GM18870 (cell line): Measurements from ENCODE around the gene SLAMF8.

Experiments used
- ATAC-seq: cut with Tn5 transposase; IDR thresholded peaks from one replicate; pipeline ENCODE4 v1.9.1; 2021; ENCODE audit warnings: moderate library complexity; ENCODE audit not compliant: unreplicated experiment

The SLAMF8 gene

DNA sequence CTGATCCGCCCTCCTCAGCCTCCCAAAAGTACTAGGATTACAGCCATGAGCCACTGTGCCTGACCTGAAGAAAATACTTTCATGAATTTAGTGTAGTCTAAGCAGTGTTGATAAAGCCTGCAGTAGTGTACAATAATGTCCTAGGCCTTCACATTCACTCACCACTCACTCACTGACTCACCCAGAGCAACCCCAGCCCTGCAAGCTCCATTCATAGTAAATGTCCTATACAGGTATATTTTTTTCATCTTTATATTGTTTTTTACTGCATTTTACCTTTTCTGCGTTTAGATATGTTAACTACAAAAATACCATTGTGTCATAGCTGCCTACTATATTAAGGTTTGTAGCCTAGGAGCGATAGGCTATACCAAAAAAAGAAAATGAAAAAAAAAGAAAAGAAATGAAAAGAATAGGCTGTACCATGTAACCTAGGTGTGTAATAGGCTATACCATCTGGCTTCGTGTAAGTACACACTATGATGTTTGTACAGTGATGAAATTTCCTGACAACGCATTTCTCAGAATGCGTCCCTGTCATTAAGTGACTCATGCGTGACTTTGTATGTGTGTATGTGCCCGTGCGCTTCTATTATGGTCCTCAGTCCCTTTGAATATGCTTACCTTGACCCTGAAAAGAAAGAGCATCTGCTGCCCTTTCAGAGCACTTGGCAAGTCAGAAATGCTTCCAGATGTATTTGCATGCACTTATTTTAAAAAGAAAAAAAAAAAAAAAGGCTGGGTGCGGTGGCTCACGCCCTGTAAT lies 9.2 kb upstream of the SLAMF8 start:
- ATAC-seq, result no peak

DNA sequence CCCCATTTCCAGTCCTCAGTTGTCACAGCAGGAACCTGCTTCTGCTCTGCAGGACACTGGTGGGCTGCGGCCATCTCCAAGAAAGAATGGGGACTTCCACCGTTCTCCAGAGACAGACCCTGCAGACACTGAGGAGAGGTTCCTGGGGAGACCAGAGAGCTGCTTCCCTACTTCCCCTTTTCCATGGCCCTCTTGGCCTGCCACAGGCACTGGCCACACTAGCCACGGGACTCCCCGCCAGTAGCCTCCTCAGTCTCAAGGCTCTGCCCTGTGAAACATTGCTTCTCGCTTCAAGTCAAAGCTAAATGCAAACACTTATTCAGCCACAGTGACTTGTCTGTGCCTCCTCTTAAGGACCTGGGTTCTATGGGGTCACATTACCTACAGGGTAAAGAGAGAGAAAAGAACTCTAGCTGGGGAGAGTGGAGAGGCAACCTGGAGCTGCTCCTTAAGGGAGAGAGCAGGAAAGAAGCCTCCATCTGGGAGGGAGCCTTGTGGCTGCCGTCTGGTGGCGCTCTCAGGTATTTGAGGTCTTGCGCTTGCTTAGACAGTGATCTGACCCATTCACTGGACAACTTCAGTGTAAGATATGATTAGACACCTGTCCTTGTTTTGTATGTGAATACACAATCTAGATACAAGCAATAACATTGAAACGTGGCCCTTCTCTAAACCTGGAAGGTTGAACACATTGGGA lies 5.4 kb upstream of the SLAMF8 start:
- ATAC-seq, result no peak

DNA sequence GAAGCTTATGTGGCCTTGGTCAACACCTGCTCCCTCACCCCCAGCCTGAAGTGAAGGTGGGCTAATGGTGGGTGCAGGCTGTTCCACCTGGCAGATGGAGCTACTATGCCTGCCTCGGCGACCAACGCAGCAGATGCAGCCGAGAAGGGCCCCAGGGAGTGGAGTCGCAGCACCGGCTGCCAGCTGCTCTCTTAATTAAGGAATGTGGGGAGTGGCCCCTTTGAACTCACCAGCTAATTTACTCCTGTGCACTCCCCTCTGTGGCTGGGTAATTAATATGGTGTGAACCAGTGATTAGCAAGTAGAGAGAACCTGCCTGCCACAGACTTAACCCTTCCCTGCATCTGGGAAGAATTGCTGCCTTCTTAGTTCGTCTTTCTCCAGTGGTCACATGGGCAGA lies 3.3 kb upstream of the SLAMF8 start:
- ATAC-seq, result no peak

DNA sequence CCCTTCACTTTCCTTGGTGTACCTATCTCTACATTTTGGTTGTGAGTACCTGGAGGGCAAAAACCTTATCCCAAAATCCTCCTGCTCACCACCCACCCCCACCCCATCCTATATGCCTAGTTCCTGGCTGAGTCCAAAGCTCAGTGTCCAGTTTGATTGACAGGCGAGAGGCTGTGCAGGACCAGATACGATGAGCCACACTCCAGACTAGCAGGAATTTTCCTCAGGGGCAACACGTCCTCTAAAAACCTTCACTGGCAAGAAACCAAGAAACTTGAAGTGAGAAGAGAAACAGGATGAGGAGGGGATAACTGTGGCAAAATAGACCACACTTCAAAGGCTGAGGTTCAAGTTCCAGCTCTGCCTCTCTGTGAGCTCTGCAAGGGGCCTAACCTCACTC lies 1.1 kb upstream of the SLAMF8 start:
- no peak for ATAC-seq

DNA sequence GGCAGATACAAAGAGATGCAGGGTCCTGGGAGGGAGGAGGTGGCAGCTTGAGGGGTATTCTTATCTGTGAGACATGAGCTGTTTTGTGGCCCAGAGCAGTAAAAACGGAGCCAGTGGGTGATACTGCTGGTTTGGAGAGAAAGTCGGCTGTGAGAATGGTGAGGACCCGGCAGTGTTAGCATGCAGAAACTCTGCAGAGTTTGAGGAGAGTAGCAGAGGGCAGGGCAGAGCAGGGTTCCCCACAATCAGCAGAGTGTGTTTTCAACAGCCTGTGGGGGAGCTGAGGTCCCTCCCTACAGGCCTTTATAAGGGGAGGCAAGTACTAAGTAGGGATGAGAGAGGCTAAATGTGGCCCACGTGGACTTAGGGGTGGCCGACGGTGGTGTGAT lies 423 bp downstream of the SLAMF8 start:
- ATAC-seq, result no peak

DNA sequence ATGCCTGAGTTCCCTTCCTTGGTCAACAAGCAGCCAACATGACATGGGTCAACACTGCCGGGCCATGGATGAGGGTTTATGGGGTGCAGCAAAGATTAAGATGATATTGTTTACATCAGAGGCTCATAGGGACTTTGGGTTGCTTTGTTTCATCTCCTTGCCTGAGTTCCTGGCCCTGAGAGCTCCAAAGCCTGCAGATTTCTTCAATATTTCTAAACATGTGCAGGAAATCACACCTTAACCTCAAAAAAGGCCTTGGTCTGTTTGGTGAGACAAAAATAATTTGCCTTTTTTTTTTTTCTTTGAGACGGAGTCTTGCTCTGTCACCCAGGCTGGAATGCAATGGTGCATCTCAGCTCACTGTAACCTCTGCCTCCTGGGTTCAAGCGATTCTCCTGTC lies 876 bp downstream of the SLAMF8 start:
- no peak for ATAC-seq

DNA sequence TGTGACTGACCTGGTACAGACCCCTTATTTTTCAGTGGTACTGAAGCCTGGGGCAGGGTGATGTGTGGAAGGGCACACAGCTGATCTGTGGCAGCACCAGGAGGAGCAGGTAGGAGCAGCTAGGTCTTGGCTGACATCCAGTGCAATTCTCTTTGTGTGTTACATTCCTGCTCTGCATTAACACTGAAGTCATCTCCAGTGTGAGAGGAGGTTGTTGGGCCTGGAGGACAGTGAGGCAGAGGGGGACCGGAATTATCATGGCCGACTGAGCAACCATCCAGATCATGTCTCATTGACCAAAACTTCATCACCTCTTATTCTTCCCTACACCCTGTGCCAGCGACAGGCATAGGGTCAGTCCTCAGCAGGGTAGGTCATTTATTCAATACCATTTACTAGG lies 1.5 kb downstream of the SLAMF8 start:
- ATAC-seq, result no peak

DNA sequence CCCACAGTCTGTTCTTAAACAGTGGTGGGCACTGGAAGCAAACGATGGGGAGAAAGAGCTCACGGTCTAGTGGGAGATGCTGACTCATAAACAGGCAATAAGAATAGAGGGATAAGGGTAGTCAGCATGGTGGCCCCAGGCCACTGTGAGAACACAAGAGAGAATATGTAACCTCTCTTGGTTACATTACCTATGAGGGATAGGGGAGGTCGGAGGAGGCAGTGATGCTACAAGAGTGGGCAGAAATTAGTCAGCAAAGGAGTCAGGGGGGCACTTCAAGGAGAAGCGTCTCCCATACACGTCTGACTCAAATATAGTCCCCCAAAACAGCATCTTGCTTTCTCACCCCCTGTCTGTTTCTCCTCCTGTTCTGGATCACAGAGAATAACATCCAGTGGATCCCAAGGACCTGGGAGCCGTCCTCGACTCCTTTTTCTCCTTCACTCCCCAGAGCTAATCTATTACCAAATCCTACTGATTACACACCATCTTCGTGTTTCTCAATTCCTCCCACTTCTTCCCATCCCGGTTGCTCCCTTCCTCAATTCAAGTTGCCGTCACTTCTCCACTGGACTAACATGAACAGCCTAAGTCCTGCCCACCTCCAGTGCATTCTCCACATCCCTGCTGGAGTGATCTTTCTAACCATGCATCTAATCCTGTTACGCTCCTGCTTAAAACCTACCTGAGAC lies 2.1 kb downstream of the SLAMF8 start:
- ATAC-seq, result no peak

DNA sequence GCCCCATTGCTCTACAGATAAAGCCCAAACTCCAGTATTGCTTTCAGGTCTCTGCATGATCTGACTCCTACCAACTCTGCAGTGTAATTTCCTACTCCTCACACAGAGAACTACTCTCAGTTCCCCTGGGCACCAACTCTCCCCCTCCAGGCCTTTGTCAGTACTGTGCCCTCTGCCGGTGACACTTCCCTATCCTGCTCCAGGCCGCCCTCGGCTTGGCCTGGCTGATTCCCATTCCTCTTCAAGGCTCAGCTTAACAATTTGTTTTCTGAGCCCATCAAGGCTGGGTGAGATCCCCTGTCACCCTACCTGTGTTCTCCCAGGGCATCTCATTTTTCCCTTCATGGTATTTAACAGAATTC lies 2.6 kb downstream of the SLAMF8 start:
- ATAC-seq, result peak; percentile 76

DNA sequence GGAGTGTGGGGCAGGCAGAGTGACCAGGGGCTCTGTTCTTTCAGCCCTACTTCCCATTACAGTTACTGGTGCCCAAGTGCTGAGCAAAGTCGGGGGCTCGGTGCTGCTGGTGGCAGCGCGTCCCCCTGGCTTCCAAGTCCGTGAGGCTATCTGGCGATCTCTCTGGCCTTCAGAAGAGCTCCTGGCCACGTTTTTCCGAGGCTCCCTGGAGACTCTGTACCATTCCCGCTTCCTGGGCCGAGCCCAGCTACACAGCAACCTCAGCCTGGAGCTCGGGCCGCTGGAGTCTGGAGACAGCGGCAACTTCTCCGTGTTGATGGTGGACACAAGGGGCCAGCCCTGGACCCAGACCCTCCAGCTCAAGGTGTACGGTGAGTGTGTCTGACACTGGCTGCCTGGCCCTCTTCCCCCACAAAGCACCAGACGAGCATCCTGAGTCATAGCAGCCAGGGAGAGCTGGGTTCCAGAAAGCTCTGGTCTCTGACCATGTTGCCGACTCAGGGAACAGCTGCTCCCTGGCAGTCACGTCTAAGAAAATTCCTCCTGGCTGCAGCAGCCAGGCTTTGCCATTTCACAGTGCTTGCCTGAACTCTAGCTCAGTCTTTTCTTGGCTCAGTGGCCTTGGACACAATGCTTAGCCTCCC lies 3.3 kb downstream of the SLAMF8 start:
- ATAC-seq, result no peak

DNA sequence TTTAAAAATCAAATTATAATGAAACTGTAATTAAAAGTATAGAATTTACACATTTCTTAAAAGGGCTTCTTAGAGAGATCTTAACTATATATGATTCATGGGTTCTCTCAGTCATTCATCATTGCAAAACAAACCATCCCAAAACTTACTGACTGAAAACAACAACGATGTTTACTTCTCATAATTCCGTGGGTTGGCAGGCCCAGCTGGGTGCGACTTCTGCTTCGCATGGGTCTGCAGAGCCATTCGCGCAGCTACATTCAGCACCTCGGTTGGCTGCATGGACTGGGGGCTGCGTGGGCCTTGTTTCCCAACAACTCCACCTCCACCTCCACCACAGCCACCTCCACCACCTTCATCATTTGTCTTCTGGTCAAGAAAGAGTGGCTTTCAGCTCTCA lies 4.0 kb downstream of the SLAMF8 start:
- ATAC-seq, result no peak

DNA sequence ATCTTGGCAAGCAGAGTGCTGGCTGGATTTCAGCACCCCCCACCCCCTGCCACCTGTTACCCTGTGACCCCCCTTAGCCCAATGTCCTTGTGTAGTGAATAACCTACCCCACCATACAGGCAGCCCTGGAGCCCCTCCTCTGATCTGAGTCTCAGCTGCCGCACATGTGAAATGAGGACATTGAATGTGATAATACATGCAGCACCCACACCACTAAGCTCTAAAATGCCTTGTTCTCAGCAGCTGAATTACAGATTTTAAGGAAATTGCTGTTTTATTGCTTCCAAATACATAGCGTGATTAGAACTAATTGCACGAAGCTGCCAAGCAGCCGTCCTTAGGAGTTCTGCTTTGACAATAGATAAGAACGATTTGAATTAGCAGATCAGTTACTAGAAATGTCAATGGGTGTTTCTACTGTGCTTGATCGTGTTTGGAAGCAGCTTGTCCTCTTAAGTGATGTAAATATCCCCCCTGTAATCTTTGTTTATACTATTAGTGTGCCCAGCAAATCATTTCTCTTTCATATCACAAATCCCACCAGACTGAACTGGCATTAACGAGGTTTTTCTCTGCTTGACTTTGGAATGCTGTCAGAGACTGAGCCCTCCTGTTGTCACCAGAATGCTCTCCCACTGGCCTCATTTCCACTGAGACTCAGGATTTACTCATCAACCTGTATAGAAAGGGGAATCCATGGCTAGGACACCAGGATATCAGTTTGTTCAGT lies 4.9 kb downstream of the SLAMF8 start:
- ATAC-seq, result no peak

DNA sequence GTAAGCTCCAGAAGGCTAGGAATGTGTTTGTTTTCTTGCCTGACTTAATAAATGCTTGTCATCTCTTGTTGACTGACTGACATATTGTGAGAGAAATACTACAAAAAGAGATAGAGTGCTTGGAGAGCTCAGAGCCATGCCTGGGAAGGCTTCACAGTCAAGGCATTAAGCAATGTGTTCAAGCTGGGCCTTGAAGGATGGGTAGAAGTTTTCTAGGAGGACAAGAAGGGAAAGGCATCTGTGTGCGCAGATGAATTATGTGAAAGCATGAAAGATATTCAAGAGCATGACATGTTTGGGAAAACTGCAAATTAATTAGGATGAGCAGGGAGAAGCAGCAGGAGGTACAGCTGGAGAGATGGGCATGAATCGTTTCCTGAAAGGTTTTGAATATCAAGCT lies 5.6 kb downstream of the SLAMF8 start:
- no peak for ATAC-seq

DNA sequence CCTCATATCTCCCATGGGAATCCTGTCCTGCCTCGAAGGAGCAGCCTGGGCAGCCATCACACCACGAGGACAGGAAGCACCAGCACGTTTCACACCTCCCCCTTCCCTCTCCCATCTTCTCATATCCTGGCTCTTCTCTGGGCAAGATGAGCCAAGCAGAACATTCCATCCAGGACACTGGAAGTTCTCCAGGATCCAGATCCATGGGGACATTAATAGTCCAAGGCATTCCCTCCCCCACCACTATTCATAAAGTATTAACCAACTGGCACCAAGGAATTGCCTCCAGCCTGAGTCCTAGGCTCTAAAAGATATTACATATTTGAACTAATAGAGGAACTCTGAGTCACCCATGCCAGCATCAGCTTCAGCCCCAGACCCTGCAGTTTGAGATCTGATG lies 8.7 kb downstream of the SLAMF8 start:
- ATAC-seq, result no peak

DNA sequence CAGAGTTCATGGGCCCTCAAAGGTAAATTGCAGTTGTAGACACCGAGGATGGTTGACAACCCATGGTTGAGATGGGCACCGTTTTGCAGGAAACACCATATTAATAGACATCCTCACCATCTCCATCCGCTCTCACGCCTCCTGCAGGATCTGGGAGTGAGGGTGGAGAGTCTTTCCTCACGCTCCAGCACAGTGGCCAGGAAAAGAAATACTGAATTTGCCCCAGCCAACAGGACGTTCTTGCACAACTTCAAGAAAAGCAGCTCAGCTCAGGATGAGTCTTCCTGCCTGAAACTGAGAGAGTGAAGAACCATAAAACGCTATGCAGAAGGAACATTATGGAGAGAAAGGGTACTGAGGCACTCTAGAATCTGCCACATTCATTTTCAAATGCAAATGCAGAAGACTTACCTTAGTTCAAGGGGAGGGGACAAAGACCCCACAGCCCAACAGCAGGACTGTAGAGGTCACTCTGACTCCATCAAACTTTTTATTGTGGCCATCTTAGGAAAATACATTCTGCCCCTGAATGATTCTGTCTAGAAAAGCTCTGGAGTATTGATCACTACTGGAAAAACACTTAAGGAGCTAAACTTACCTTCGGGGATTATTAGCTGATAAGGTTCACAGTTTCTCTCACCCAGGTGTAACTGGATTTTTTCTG lies 9.3 kb downstream of the SLAMF8 start:
- no peak for ATAC-seq

DNA sequence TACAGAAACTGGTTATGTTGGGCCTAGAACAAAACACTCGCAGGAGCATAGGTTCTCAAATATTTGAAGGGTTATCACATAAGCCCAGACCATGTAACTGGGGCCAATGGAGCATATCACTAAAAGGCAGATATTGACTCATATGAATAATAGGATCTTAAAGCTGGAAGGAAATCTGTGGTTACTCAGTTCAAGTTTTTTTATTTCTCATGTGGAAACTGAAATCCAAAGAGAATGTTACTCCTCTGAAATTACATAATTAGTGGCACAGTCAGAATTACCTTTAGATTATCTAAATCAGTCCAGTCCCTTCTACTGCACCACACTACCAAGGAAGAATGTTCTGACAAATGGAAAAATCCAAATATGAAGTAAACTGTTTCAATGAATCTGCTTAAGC lies 12.0 kb downstream of the SLAMF8 start:
- ATAC-seq, result peak; percentile 69

DNA sequence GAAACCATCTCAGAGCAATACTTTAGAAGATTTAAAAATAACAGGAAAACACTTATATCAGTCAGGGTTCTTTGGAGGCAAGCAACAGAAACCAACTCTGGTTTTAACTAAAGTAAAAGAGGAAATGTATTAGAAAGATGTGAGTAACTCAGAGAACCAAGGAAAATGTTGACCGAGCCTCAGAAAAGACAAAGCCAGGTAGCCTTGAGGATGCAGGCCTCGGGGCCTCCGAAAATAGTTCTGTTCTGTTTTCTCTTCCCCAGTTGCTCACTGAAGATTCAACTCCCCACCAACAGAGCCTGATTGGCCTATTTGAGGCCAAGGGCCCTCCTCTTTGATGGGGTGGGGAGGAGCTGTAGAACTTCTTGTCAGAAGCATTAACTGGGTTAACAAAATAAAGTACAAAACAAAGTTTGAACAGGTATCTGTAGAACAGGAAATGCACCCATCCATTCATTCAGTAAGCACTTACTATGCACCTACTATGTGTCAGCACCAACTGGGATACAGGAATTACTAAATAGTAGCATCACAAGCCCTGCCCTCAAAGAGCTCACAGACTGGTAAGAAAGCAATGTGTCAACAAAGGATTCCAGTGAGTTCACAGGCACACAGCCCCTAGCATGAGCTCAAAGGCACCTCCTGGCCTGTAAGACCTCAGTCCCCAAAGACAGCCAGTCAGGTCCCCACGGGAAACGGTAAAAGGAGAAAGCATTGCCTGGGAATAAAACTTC lies 12.6 kb downstream of the SLAMF8 start:
- ATAC-seq, result peak; percentile 61

DNA sequence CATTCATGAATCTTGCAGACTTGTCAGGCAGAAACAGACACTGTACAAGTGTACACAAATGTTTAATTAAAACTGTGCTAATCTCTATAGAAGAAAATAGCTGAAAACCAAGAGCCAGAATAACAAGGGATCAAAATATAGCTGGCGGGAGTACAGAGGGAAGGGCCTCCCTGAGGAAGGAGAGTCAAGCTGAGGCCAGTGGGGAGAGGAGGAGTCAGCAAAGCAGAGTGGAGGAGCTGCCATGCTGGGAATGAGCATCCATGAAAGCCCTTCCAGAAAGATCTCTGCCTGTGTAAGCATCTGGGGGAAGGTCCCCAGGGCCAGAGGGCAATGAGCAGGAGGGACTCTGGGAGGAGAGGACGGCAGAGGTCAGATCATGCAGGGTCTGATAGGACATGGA lies 15.1 kb downstream of the SLAMF8 start:
- ATAC-seq, result no peak

DNA sequence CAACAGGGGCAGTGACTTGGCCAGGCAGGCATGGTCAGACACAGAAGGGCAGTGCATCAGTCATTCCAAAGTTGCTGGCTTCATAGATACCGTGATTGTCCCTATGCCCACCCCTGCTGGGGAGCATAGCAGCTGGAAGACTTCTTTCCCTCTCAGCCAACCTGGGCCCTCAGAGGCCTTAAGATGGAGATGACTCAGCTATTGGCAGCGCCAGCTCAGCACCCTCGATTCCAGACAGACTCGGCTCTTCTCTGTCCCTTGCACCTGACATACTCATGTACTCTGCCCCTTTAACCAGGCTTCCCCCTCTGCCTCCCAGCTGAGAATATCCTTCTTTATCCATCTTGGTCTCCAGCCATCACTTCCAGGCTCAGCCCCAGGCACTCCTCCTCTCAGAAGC lies 16.8 kb downstream of the SLAMF8 start:
- no peak for ATAC-seq
